K562 (cell line): ENCODE measurements around the gene RHOC. TPM values are rescaled to one million over a fixed set of nuclear protein-coding genes. Genes with fewer than 3 reads are reported as not detected.
A peak's percentile ranks its signal among the peaks of the same experiment; 100 is the strongest.

Experiments used
- GMEB1 ChIP-seq: fragments of 250-450 bp; sonication (Bioruptor Pico); IDR thresholded peaks from 2 replicates; pipeline ENCODE4 v1.4.0; 2020; ENCODE audit warnings: mild to moderate bottlenecking
- HSF4 ChIP-seq: fragments of 250-450 bp; sonication (Bioruptor Pico); IDR thresholded peaks from 2 replicates; pipeline ENCODE4 v2.1.2; 2022; ENCODE audit warnings: mild to moderate bottlenecking, moderate library complexity, borderline replicate concordance
- PREB ChIP-seq: sonication (generic); formaldehyde crosslinking; IDR thresholded peaks from 2 replicates; pipeline ENCODE4 v1.8.1; 2023; ENCODE audit warnings: mild to moderate bottlenecking, missing genetic modification reagents
- REST ChIP-seq, 2 experiments: fragments of 450-650 bp; formaldehyde crosslinking in 1 of 2; IDR thresholded peaks; 2 replicates each; pipeline versions ENCODE4 v1.4.0 to v1.6.1; 2014 to 2020; ENCODE audit warnings: mild to moderate bottlenecking in 2 of 2, borderline replicate concordance in 1 of 2, low read depth in 1 of 2
- ZMIZ1 ChIP-seq, 2 experiments: fragments of 150-350 bp in 1 of 2; IDR thresholded peaks; 2 replicates each; pipeline ENCODE4 v1.6.1; 2012 to 2016; ENCODE audit warnings: low read depth in 2 of 2, low read length in 2 of 2, mild to moderate bottlenecking in 1 of 2, moderate library complexity in 1 of 2
- ZNF121 ChIP-seq: sonication (generic); formaldehyde crosslinking; conservative IDR thresholded peaks from 2 replicates; pipeline ENCODE4 v1.8.0; 2022; ENCODE audit warnings: missing genetic modification reagents
- polyA plus RNA-seq, 8 experiments: library from polyadenylated mRNA; depleted of rRNA in 4 of 8; stranded (reverse) in 5 of 8; unstranded in 3 of 8; fragments of >200 nt; fragmentation: Nextera tagmentation in 2 of 8; fragmentation: Illumina TruSeq in 1 of 8; extraction: Ambion mirVana in 2 of 8; extraction: Trizol in 1 of 8; gene quantifications; 2 replicates each; pipeline versions ENCODE4 v1.2.1 to v1.2.3, GENCODE V29; 2011 to 2014; ENCODE audit warnings: inconsistent platforms in 1 of 8, missing spikeins in 1 of 8
- total RNA-seq, 7 experiments: library from RNA; depleted of rRNA in 6 of 7; stranded (reverse); fragments of >200 nt in 6 of 7; fragmentation: Illumina TruSeq in 2 of 7; extraction: Trizol in 2 of 7; gene quantifications; 2 replicates each; pipeline versions ENCODE4 v1.2.1 to v1.2.3, GENCODE V29; 2011 to 2021; ENCODE audit warnings: low replicate concordance in 1 of 7

Gene RHOC
- total and polyA plus RNA-seq, 9 of the 15 experiments (the other 6 are each of a cell fraction or from before 2014, with no cell fraction given) = 35.2 to 364 (median 204) TPM

- TF ChIP-seq REST (IDR thresholded peaks at IDR 0.05; ENCODE audit: borderline replicate concordance) (peak; percentile 87), REST (CRISPR knock-in tag; IDR thresholded peaks at IDR 0.05; ENCODE audit: low read depth) (no peak), ZMIZ1 (IDR thresholded peaks at IDR 0.05; ENCODE audit: low read depth in 2 of 2, low read length in 2 of 2) (0 out of 4 replicates have a peak, but pooled peaks of 1 of the 2 experiments have one; percentile 8), PREB (CRISPR knock-in tag) (no peak), ZNF121 (no peak; the same call in 1 of the 2 replicates), HSF4 (no peak), GMEB1 (CRISPR knock-in tag) (no peak)
These were observed 31.8 kb downstream of the RHOC start (continued) for GRCh38 chr1:112674986-112675727.
